Measurements from ENCODE around the gene KLHL33. TPM values are rescaled to one million over a fixed set of nuclear protein-coding genes. Genes with fewer than 3 reads are reported as not detected.
A peak's percentile ranks its signal among the peaks of the same experiment; 100 is the strongest.
"Not testable (repeated sequence)": the region's sequence is repeated elsewhere in the genome, so short reads cannot be mapped to it uniquely, and the experiment has no call there.

Gene KLHL33
- total RNA-seq, 2 experiments from 2014 or later, result 0.12 TPM; not detected in 1

GRCh38 chr14:20446889-20447288, 10.9 kb upstream of the KLHL33 start:
- ChIA-PET CTCF (interaction anchor here (2.2 kb wide), 1 partner anchor 32 kb away, joined by 10 read pairs; no protein-coding TSS in a partner anchor), POLR2A (no interaction called here)
- intact Hi-C loops (cut with micrococcal nuclease), result no loop called here
- H3K27ac Mint-ChIP-seq, result peak overlapping the region; percentile 52
- H3K4me3 Mint-ChIP-seq, result no peak overlapping the region
- DNase-seq, result no peak
- no peaks in the 10 kb centered on the region for H3K9me3 Mint-ChIP-seq
- no peaks in the 10 kb centered on the region for H3K4me1 Mint-ChIP-seq (ENCODE audit: low read depth)
- H3K36me3 Mint-ChIP-seq, result peaks cover 31% of the 10 kb centered on the region
- no peaks in the 10 kb centered on the region for H3K27me3 Mint-ChIP-seq

- intact Hi-C loops (cut with micrococcal nuclease); DNase-seq; H3K9me3 Mint-ChIP-seq; POLR2A ChIA-PET; H3K4me3 Mint-ChIP-seq; H3K27me3 Mint-ChIP-seq; H3K27ac Mint-ChIP-seq: not testable (repeated sequence)
- Mint-ChIP-seq H3K4me1 (ENCODE audit: low read depth) (peaks cover 12% of the 10 kb centered on the region), H3K36me3 (peaks cover 12% of the 10 kb centered on the region)
- CTCF ChIA-PET, result interaction anchor here (0.5 to 1.6 kb wide), 2 partner anchors 28 to 301 kb away, joined by 3 to 4 read pairs; no protein-coding TSS in a partner anchor
Measured at GRCh38 chr14:20443650-20444049, 7.7 kb upstream of the KLHL33 start.

- POLR2A ChIA-PET, result no interaction called here
- no peak overlapping the region for H3K27ac Mint-ChIP-seq
- intact Hi-C loops (cut with micrococcal nuclease), result no loop called here
Measured at GRCh38 chr14:20441461-20441860, 5.5 kb upstream of the KLHL33 start.

GRCh38 chr14:20440882-20441281, 4.9 kb upstream of the KLHL33 start:
- H3K36me3 Mint-ChIP-seq, result no peaks in the 10 kb centered on the region
- ChIA-PET CTCF (no interaction called here), POLR2A (no interaction called here)
- peak; percentile 53 for DNase-seq
- no peaks in the 10 kb centered on the region for H3K27me3 Mint-ChIP-seq
- H3K4me1 Mint-ChIP-seq (ENCODE audit: low read depth), result peaks cover 12% of the 10 kb centered on the region
- no peak overlapping the region for H3K27ac Mint-ChIP-seq
- no peak overlapping the region for H3K4me3 Mint-ChIP-seq
- no peaks in the 10 kb centered on the region for H3K9me3 Mint-ChIP-seq
- intact Hi-C loops (cut with micrococcal nuclease), result no loop called here

More at GRCh38 chr14:20441461-20441860, 5.5 kb upstream of the KLHL33 start:
- no peaks in the 10 kb centered on the region for H3K36me3 Mint-ChIP-seq
- CTCF ChIA-PET, result no interaction called here
- no peak overlapping the region for H3K4me3 Mint-ChIP-seq
- H3K4me1 Mint-ChIP-seq (ENCODE audit: low read depth), result peaks cover 12% of the 10 kb centered on the region
- H3K27me3 Mint-ChIP-seq, result no peaks in the 10 kb centered on the region
- H3K9me3 Mint-ChIP-seq, result no peaks in the 10 kb centered on the region
- no peak for DNase-seq

GRCh38 chr14:20440465-20440864, 4.5 kb upstream of the KLHL33 start:
- Mint-ChIP-seq H3K27me3 (no peaks in the 10 kb centered on the region), H3K9me3 (no peaks in the 10 kb centered on the region), H3K27ac (no peak overlapping the region), H3K4me1 (ENCODE audit: low read depth) (peaks cover 12% of the 10 kb centered on the region), H3K36me3 (no peaks in the 10 kb centered on the region), H3K4me3 (no peak overlapping the region)
- CTCF ChIA-PET, result no interaction called here
- POLR2A ChIA-PET, result no interaction called here
- DNase-seq, result no peak
- intact Hi-C loops (cut with micrococcal nuclease), result no loop called here

- no peaks in the 10 kb centered on the region for H3K27me3 Mint-ChIP-seq
- H3K27ac Mint-ChIP-seq, result no peak overlapping the region
- H3K4me1 Mint-ChIP-seq (ENCODE audit: low read depth), result peaks cover 12% of the 10 kb centered on the region
- no peak for DNase-seq
- ChIA-PET CTCF (no interaction called here), POLR2A (no interaction called here)
- no peak overlapping the region for H3K4me3 Mint-ChIP-seq
- no peaks in the 10 kb centered on the region for H3K36me3 Mint-ChIP-seq
- no peaks in the 10 kb centered on the region for H3K9me3 Mint-ChIP-seq
- intact Hi-C loops (cut with micrococcal nuclease), result no loop called here
Measured at GRCh38 chr14:20438664-20439063, 2.7 kb upstream of the KLHL33 start.

GRCh38 chr14:20436363-20436755, 393 bp upstream of the KLHL33 start:
- intact Hi-C loops (cut with micrococcal nuclease), result no loop called here
- Mint-ChIP-seq H3K4me1 (ENCODE audit: low read depth) (peaks cover 9% of the 10 kb centered on the region), H3K27me3 (no peaks in the 10 kb centered on the region), H3K27ac (no peak overlapping the region), H3K36me3 (no peaks in the 10 kb centered on the region), H3K9me3 (no peaks in the 10 kb centered on the region), H3K4me3 (no peak overlapping the region)
- ChIA-PET CTCF (interaction anchor here (1.9 kb wide), 1 partner anchor 21 kb away, joined by 5 read pairs; no protein-coding TSS in a partner anchor), POLR2A (no interaction called here)
- no peak for DNase-seq

GRCh38 chr14:20434701-20435581, 1.0 kb downstream of the KLHL33 start:
- POLR2A ChIA-PET, result no interaction called here
- Mint-ChIP-seq H3K27ac (no peak overlapping the region), H3K27me3 (no peaks in the 10 kb centered on the region), H3K36me3 (no peaks in the 10 kb centered on the region), H3K4me3 (no peak overlapping the region), H3K4me1 (ENCODE audit: low read depth) (no peaks in the 10 kb centered on the region), H3K9me3 (no peaks in the 10 kb centered on the region)
- CTCF ChIA-PET, result interaction anchor here (1.9 kb wide), 1 partner anchor 20 kb away, joined by 5 read pairs; no protein-coding TSS in a partner anchor
- intact Hi-C loops (cut with micrococcal nuclease), result no loop called here
- DNase-seq, result no peak

- no peak for DNase-seq
- H3K27me3 Mint-ChIP-seq, result no peaks in the 10 kb centered on the region
- ChIA-PET CTCF (interaction anchor here (2.4 kb wide), 1 partner anchor 15 kb away, joined by 12 read pairs; no protein-coding TSS in a partner anchor), POLR2A (no interaction called here)
- H3K4me1 Mint-ChIP-seq (ENCODE audit: low read depth), result peaks cover 17% of the 10 kb centered on the region
- H3K36me3 Mint-ChIP-seq, result no peaks in the 10 kb centered on the region
- H3K9me3 Mint-ChIP-seq, result no peaks in the 10 kb centered on the region
- no peak overlapping the region for H3K27ac Mint-ChIP-seq
- H3K4me3 Mint-ChIP-seq, result no peak overlapping the region
- intact Hi-C loops (cut with micrococcal nuclease), result no loop called here
Measured at GRCh38 chr14:20429801-20430669, 5.9 kb downstream of the KLHL33 start.

GRCh38 chr14:20428802-20429201, 7.2 kb downstream of the KLHL33 start:
- ChIA-PET POLR2A (no interaction called here), CTCF (interaction anchor here (2.4 kb wide), 1 partner anchor 14 kb away, joined by 12 read pairs; no protein-coding TSS in a partner anchor)
- no peak overlapping the region for H3K27ac Mint-ChIP-seq
- no peak for DNase-seq
- H3K36me3 Mint-ChIP-seq, result no peaks in the 10 kb centered on the region
- H3K9me3 Mint-ChIP-seq, result no peaks in the 10 kb centered on the region
- no peaks in the 10 kb centered on the region for H3K27me3 Mint-ChIP-seq
- H3K4me3 Mint-ChIP-seq, result no peak overlapping the region
- intact Hi-C loops (cut with micrococcal nuclease), result no loop called here
- H3K4me1 Mint-ChIP-seq (ENCODE audit: low read depth), result peaks cover 17% of the 10 kb centered on the region

- H3K36me3 Mint-ChIP-seq, result no peaks in the 10 kb centered on the region
- H3K4me1 Mint-ChIP-seq (ENCODE audit: low read depth), result peaks cover 17% of the 10 kb centered on the region
- ChIA-PET POLR2A (no interaction called here), CTCF (interaction anchor here (2.4 kb wide), 1 partner anchor 13 kb away, joined by 12 read pairs; no protein-coding TSS in a partner anchor)
- intact Hi-C loops (cut with micrococcal nuclease), result no loop called here
- no peak for DNase-seq
- H3K4me3 Mint-ChIP-seq, result no peak overlapping the region
- H3K27ac Mint-ChIP-seq, result no peak overlapping the region
- no peaks in the 10 kb centered on the region for H3K27me3 Mint-ChIP-seq
- H3K9me3 Mint-ChIP-seq, result no peaks in the 10 kb centered on the region
Measured at GRCh38 chr14:20428010-20428365, 8.0 kb downstream of the KLHL33 start.

- Mint-ChIP-seq H3K9me3 (no peaks in the 10 kb centered on the region), H3K4me3 (no peak overlapping the region), H3K27me3 (no peaks in the 10 kb centered on the region), H3K4me1 (ENCODE audit: low read depth) (peaks cover 17% of the 10 kb centered on the region), H3K27ac (no peak overlapping the region), H3K36me3 (no peaks in the 10 kb centered on the region)
- ChIA-PET POLR2A (no interaction called here), CTCF (no interaction called here)
- intact Hi-C loops (cut with micrococcal nuclease), result no loop called here
- DNase-seq, result no peak
Measured at GRCh38 chr14:20427231-20428009, 8.5 kb downstream of the KLHL33 start.

Measured in activated CD4-positive, alpha-beta memory T cell treated with anti-CD3 and anti-CD28 coated beads for 36 hours (primary cell).